PC-9 (cell line): ENCODE data around the gene TEX47.

ENCODE experiments used
- CTCF ChIP-seq: fragments of 200-600 bp; sonication (generic); conservative IDR thresholded peaks from 2 replicates; pipeline ENCODE4 v1.6.1; 2017; ENCODE audit warnings: mixed run types, antibody characterized with exemption, mild to moderate bottlenecking, moderate library complexity
- EZH2 ChIP-seq: fragments of 200-600 bp; sonication (generic); IDR thresholded peaks from 2 replicates; pipeline ENCODE4 v1.8.0; 2017; ENCODE audit warnings: antibody characterized with exemption, low read depth

- peak; percentile 65 for TF ChIP-seq CTCF
- no peak for TF ChIP-seq EZH2
Measured at GRCh38 chr7:88835147-88835728, 39.7 kb upstream of the TEX47 start.
